Spleen (tissue), 7 donors: Measurements from ENCODE around the gene SARS2.

Experiments
- CTCF ChIP-seq, 11 experiments: fragments of 200-600 bp in 7 of 11; fragments of 450-650 bp in 4 of 11; sonication (generic) in 4 of 11; IDR thresholded peaks in 8 of 11; conservative IDR thresholded peaks in 3 of 11; 1 replicate in 7 of 11; 2 replicates in 4 of 11; pipeline versions ENCODE4 v1.4.0 to v1.8.0; 2016 to 2021; ENCODE audit warnings: antibody characterized with exemption in 11 of 11, inconsistent platforms in 4 of 11, mild to moderate bottlenecking in 1 of 11
- POLR2A ChIP-seq, 3 donors: fragments of 450-650 bp; IDR thresholded peaks; one replicate each; pipeline ENCODE4 v1.5.1; 2017; ENCODE audit warnings: antibody characterized with exemption in 3 of 3, mild to moderate bottlenecking in 1 of 3
- POLR2AphosphoS5 ChIP-seq, 3 donors: sonication (generic); formaldehyde crosslinking; IDR thresholded peaks; one replicate each; pipeline ENCODE4 v1.5.1; 2017; ENCODE audit warnings: antibody characterized with exemption in 3 of 3
- donor health status: DM: no; HTN: no; CAD: no; lungs with moderate emphysema.
- donor health status: DM: no; HTN: no; CAD: no.
- donor health status: DM: no; HTN: no; CAD: no.

DNA sequence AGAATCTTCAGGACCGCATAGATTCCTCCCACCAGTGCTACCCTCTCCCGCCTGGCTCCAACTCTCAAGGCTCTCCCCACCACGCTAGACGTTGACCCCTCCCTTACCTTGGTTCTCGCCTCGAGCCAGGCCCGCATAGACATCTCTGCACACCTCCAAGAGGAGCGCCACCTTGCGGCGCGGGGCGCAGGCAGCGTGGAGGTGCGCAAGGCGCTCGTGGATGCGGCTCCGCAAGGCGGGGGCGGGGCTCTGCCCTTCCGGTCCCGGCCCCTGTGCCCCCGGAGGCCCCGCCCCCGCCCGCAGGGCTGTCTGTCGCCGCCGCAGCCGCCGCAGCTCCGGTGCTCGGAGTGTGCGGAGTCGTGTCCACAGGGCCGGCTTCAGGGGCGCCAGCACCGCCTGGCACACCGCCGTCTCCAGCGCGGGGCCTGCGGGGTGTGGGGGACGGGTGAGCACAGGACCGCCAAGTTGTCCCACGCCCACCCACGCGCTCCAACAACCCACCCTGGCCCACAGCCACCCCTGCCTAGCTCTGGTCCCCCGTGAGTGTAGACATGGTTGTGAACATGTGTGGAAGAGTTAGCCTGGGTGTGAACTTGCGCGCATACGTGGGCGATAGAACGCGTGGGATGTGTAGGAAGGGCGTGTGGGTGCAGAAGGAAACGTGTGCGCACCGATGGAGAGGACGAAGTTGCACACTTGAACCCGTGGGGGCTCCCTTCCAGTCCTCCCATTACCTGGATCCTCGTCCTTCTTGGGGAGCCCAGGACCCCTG, 60.5 kb downstream of the SARS2 start:
- TF ChIP-seq CTCF (IDR thresholded peaks at IDR 0.05 in 8 of 11, conservative IDR thresholded peaks at IDR 0.05 in 3 of 11) = peak; percentile 89 to 98 (median 95)
- TF ChIP-seq POLR2A (IDR thresholded peaks at IDR 0.05) = peak in 1 of 3 donors; percentile 17
- TF ChIP-seq POLR2AphosphoS5 (IDR thresholded peaks at IDR 0.05) = peak; percentile 89 to 94 (median 92)
